Cardiac fibroblast (primary cell): ENCODE results near the gene ALDH4A1.
A peak's percentile ranks its signal among the peaks of the same experiment; 100 is the strongest.

Source experiments
- DNase-seq, 2 donors: peaks; one replicate each; pipeline versions ENCODE4 v3.0.0 to v3.0.0-alpha.2; 2010; ENCODE audit warnings: low read depth in 2 of 2
- H3K4me3 ChIP-seq, 2 donors: replicated peaks in 1 of 2; 1 replicate in 1 of 2; 2 replicates in 1 of 2; pipeline ENCODE4 v1.5.1; 2011; ENCODE audit warnings: low read depth in 2 of 2, low read length in 2 of 2, mild to moderate bottlenecking in 2 of 2, moderate library complexity in 1 of 2
- CTCF ChIP-seq: IDR thresholded peaks from one replicate; pipeline ENCODE4 v1.5.1; 2011; ENCODE audit warnings: low read depth, mild to moderate bottlenecking, low read length, inconsistent platforms

ALDH4A1 gene

GRCh38 chr1:18885311-18886002 lies 16.9 kb downstream of the ALDH4A1 start:
- no peak for DNase-seq
- no peak overlapping the region for H3K4me3 ChIP-seq
- TF ChIP-seq CTCF = no peak

DNA sequence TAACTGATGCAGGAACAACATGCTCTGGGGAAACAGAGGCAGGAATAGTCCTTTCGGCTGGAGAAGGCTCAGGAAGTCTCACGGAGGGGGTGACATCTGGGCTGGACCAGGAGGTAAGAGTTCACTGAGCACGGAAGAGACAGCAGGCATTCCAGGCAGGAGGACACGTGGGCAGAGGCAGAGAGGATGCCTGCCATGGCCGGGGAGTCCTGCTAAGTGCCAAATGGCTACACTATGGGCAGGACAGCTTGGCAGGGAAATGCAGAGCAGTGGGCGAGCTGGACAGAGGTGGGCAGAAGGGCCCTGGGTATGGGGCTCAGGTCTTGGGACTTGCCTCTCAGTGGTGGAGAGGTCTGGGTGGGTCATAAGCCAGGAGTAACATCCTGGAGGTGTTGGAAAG lies 17.6 kb downstream of the ALDH4A1 start:
- H3K4me3 ChIP-seq = no peak overlapping the region
- DNase-seq = no peak
- no peak for TF ChIP-seq CTCF

DNA sequence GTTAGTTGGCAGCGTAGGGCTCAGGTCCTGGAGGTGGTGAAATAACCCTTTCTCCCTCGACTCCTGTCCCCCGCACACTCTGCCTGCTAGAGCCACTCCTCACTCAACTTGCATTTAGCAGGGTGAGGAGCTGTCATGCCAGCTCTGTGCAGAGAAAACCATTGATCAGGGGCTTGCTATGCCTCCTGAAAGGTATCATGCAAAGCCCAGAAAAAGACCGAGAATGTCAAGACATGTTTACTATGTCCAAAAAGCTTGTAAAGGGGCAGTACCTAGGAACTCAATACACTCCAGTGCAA lies 18.0 kb downstream of the ALDH4A1 start:
- H3K4me3 ChIP-seq = no peak overlapping the region
- TF ChIP-seq CTCF = no peak
- DNase-seq = no peak

DNA sequence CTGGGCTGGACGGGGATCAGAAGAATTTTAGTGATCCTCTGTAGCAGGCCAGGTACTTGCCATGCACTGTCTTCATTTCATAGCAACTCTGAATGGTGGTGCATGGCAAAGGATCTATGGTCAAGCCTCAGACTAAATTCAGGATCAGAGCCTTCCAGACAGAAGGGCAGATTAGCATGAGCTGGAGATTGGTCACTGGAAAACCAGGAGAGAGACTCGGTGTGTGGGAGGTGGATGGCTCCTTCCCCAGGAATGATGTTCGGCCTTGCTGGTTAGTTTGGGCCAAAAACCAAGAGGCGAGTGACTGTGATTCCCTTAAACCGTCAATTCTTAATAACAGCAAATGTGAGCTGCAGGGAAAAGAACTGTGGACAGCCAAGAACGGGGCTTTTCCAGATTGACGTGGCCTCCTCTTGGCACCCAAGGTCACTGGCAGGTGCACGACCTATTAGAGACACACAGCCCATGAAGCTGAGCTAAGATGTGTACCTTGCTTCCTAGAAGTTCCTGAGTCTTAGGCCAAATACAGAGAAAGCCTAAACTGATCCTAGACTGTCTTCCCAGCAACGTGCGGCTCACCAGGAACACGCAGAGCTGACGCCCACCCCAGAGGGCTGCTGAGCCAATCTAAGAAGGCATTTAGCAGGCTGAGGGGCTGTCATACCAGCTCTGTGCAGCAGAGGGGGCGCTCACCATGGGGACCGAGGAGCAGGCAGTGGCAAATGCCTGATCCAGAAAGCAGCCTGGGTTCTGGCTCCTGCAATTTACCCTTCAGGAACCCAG lies 18.5 kb downstream of the ALDH4A1 start:
- peak; percentile 95 for TF ChIP-seq CTCF
- peak; percentile 75 to 80 for DNase-seq
- H3K4me3 ChIP-seq = no peak overlapping the region

- TF ChIP-seq CTCF = no peak
- H3K4me3 ChIP-seq = no peak overlapping the region
- no peak for DNase-seq
These were observed 19.3 kb downstream of the ALDH4A1 start for GRCh38 chr1:18883079-18883478.

DNA sequence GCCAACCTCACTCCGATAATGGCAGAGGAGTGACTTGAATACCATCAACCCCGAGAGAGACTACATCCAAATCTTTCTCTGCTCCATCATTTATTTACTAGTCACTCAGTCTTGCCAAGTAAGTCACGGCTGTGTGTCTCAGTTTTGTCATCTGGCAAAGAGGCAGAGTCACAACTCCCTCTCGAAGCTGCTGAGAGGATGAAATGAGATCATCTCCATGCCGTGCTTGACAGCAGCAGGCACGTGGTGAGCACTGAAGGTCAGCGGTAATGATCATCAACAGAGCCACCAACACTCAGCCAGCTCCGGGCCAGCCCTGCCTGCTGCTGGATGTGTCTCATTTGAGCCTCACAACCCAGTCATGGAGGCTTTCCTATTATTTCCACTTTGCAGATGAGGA lies 19.9 kb downstream of the ALDH4A1 start:
- no peak overlapping the region for H3K4me3 ChIP-seq
- peak in 1 of 2 donors; percentile 29 for DNase-seq
- TF ChIP-seq CTCF = no peak
